NCI-H146 (cell line): ENCODE results near the gene C18orf63.
"Not testable (repeated sequence)": the region's sequence is repeated elsewhere in the genome, so short reads cannot be mapped to it uniquely, and the experiment has no call there.

ENCODE experiments used
- DNase-seq: peaks from one replicate; lab custom pipeline; 2025; lab: John Stamatoyannopoulos, UW

Gene C18orf63

DNA sequence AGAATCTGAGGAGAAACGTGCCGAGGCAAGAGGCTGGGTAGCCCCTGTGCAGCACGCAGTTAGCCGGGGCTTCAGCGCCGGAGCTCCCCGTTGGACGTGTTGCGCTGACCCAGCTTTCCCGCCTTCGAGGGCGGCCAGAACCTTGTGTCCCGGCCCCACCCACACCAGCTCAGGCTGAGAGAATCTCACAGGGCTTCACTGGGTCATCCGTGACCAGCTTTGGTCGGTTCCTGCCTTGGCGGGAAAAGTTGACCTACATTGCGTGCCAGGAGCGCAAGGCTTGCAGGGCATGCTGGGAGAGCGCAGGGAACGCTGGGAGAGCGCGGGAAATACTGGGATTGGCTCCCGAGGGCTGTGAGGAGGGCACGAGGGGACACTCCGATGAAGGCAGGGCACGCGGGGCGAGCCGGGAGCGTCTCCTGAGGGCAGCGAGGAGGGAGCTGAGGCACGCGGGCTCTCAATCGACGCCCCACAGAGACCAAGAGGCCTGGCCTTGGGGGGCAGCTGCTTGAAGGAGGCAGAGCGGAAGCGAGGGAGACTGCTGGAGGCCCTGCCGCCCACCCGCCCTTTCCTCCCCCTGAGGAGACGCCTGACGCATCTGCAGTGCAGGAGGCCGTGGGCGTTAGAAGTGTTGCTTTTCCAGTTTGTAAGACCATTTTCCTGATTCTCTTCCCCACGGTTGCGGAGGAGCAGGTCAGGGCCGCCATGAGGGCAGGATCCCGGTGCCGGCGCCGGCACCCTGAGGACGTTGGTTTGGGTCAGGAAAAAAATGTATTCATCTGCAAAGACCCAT is at the start of gene C18orf63:
Gene C18orf63, plus strand, starts transcription at position 376 of the 793 bp plus-strand sequence. CDS start 2,027 bp downstream, outside the sequence.
- no peak for DNase-seq

GRCh38 chr18:74266161-74266560 is 49.5 kb upstream of the C18orf63 start:
- DNase-seq, result no peak

DNA sequence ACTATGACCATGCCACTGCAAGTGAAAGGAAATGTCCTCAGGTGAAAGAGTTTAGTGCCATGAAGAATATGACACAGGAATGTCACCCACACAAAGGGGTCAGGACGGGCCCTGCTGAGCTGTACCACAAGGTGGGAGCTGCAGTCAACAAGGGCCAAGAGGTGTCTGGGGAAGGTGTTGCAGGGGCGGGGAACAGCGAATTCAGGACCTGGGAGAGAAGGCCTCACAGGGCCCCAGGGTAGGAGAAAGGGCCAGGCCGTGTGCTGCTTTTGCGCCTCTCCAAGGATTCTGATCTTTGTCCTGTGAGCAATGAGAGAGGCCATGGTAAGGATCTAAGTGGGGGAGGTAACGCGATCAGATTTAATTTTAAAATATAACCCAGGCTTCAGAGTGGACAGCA is 47.5 kb upstream of the C18orf63 start:
- no peak for DNase-seq

DNA sequence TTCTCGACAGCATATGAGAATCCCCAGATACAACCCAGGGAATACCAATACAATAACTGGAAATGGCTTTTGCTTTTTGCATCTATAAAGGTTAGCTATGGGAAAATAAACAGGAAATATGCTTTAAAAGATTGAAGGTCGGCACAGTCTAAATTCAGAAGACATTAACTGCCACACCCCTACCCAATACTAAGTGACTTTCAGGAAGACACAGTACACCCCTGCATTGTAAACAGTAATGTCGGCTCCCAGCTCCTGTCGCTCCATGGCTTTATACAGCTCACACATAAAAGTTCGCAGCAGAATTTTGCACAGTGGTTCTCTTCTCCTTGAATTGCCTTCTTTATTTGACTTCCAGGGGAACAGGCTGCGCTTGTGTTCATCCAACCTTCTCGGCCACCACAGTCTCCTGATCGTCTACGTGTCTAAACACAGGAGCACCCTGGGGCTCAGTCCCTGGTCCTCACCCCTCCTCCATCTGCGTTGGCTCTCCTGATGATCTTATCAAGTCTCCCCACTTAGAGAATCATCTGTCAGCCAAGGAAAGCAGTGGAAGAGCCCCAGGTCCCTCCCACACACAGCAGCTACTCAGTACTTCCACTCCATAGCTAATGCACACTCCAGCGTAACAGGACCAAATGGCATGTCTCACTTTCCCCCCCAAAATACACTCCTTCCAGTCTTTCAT is 46.6 kb upstream of the C18orf63 start:
- no peak for DNase-seq

GRCh38 chr18:74271635-74272034 is 44.0 kb upstream of the C18orf63 start:
- no peak for DNase-seq

GRCh38 chr18:74273394-74273793 is 42.2 kb upstream of the C18orf63 start:
- peak; percentile 85 for DNase-seq

GRCh38 chr18:74274700-74275099 is 40.9 kb upstream of the C18orf63 start:
- DNase-seq, result no peak

DNA sequence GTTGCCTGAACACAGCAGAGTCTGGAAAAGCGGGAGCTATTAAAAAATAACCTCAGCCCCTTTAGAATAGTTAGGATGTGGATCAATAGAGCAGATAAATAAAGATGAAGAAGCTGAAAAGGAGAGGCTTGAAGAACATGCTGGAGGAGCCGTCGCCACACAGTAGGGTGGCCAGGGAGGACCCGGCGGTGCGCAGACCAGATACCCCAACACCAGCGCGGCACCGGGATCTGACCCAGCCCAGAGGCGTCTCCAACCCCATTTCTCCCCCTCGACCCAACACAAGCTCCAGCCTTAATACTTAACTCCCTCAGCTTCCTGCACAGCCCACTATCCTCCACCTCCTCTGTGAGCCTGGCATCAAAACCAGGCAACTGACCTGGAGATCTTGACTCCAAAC is 39.9 kb upstream of the C18orf63 start:
- DNase-seq, result no peak

- DNase-seq, result no peak
Measured at GRCh38 chr18:74276609-74277008, 39.0 kb upstream of the C18orf63 start.

- no peak for DNase-seq
Measured at GRCh38 chr18:74277296-74277695, 38.3 kb upstream of the C18orf63 start.

- DNase-seq, result no peak
Measured at GRCh38 chr18:74278058-74278457, 37.6 kb upstream of the C18orf63 start.

- DNase-seq, result no peak
Measured at GRCh38 chr18:74278983-74279382, 36.7 kb upstream of the C18orf63 start.

- peak; percentile 91 for DNase-seq
Measured at GRCh38 chr18:74281011-74281979, 34.3 kb upstream of the C18orf63 start.

DNA sequence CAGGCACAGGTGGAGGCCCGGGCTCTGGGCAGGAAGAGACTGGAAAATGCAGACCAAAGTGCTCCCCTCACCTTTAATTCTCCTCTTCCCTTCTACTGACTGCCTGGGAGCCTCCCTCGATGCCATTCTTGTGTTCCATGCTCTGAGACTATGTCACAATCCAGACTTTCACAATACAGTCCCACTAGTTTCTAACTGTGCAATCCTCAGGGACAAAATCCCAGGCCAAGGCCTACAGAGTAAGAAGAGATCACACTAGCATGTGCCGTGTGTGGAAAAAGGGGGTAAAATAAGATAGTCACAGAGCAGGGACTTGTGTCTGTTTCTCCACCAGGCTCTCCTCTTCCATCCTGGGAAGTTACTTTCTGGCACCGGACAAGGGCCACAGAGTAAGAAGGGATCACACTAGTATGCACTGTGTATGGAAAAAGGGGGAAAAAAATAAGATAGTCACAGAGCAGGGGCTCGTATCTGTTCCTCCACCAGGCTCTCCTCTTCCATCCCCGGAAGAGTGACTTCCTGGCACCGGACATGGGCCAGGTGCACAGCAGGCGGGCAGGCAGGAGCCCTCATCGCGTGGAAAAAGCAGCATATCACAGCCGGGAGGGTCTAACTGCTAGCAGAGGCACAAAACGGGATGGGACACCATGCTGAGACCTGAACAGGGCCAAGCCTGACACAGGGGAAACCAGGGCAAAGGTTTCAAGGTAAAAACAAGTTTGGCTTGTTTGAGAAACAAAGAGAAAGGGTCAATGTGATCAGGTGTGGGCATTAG is 33.5 kb upstream of the C18orf63 start:
- peak; percentile 73 for DNase-seq

GRCh38 chr18:74282755-74283554 is 32.7 kb upstream of the C18orf63 start:
- DNase-seq, result no peak

DNA sequence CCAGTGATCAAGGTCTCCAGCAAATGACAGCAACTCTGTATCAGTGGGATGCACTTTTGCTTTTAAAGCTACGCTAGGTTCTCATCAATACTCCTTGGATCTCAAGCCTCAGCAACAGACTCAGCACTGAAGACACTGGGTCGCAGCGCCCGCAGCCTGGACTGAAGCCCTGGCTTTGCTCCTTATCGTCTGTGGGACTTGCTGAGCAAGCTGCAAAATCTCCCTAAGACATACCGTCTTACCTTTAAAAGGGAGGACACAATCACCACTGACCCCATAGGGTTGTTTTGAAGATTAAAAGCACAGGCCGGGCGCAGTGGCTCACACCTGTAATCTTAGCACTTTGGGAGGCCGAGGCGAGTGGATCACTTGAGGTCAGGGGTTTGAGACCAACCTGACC is 32.0 kb upstream of the C18orf63 start:
- no peak for DNase-seq

DNA sequence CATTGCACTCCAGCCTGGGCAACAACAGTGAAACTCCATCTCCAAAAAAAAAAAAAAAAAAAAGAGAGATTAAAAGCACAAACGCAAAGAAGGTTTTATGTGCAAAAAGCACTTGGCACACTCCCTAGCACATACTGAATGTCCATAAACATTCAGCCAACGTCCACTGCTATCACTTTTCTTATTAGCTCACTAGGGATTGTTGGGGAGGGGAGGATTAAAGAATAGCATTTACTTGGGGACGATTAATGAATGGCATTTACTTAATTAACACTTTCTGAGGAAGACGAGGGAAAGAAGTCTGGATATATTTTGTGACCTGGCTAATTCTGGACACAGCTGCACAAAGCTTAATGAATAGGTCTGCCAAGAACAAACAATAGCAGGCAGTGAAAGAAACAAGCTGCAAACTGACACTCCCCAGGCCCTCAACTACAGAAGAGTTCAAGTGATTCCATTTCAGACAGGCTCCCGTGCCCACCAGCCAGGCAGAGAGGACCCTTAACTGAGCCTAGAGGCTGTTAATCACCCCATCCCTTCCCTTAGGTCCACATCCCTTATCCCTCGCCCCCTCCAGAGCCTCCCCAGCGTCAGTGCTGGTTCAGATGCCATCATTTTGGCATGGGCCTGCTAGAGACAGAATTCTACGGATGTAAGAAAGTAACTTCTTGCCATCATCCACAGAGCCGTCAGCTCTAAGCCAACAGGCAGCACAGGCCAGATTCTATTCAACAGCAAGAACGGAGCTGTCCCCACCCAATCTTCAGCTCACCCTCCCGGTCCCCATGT is 31.3 kb upstream of the C18orf63 start:
- DNase-seq, result peak; percentile 59

- DNase-seq, result no peak
Measured at GRCh38 chr18:74284980-74285355, 30.7 kb upstream of the C18orf63 start.

DNA sequence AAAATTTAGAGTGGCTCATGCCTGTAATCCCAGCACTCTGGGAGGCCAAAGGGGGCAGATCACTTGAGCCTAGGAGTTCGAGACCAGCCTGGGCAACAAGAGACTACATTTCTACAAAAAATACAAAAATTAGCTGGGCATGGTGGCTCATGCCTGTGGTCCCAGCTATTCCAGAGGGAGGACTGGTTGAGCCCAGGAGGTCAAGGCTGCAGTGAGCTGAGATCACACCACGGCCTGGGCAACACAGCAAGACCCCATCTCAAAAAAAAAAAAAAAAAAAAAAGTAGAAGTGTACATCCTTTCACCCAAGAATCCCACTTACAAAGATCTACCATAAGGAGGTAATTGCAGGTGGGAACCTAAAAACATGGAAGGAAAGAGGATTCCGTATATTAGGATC is 30.1 kb upstream of the C18orf63 start:
- not testable (repeated sequence) for DNase-seq
